Caco-2 (cell line): ENCODE results near the gene LDB2. TPM values are rescaled to one million over a fixed set of nuclear protein-coding genes. Genes with fewer than 3 reads are reported as not detected.

ENCODE experiments used
- BruUV-seq: library from RNA; stranded (reverse); fragments of 400-500 nt; replicated peaks from 2 replicates; lab custom pipeline; 2021; lab: Mats Ljungman, UMichigan
- CTCF ChIA-PET: fragments of 300-600 bp; sonication (Branson Sonifier 250); formaldehyde crosslinking; loops from one replicate; lab custom pipeline; 2022; ENCODE audit warnings: antibody characterized with exemption; lab: Charles Lee
- POLR2A ChIA-PET: fragments of 300-600 bp; sonication (Branson Sonifier 250); formaldehyde crosslinking; loops from one replicate; lab custom pipeline; 2022; ENCODE audit warnings: antibody characterized with exemption; lab: Charles Lee
- DNase-seq, 2 experiments: peaks; one replicate each; pipeline versions ENCODE4 v3.0.0 to v3.0.0-alpha.2; 2020 to 2022
- H3K27me3 ChIP-seq: replicated peaks from 2 replicates; pipeline ENCODE4 v1.6.0; 2011; ENCODE audit warnings: low read length; ENCODE audit not compliant: control insufficient read depth, insufficient read depth
- H3K36me3 ChIP-seq: 2 replicates; pipeline ENCODE4 v1.5.1; 2011; ENCODE audit warnings: low read length; ENCODE audit not compliant: control insufficient read depth, insufficient read depth
- H3K4me1 ChIP-seq: fragments of 250-450 bp; sonication (Bioruptor Pico); 2 replicates; pipeline ENCODE4 v1.5.1; 2020; ENCODE audit warnings: mild to moderate bottlenecking
- H3K4me3 ChIP-seq: 2 replicates; pipeline ENCODE4 v1.5.1; 2011; ENCODE audit warnings: low read depth, mild to moderate bottlenecking, control low read depth, low read length
- H3K9me3 ChIP-seq: fragments of 250-450 bp; sonication (Bioruptor Pico); 2 replicates; pipeline ENCODE4 v1.5.1; 2020; ENCODE audit warnings: mild to moderate bottlenecking, moderate library complexity
- H3K27ac Mint-ChIP-seq: one replicate; pipeline ENCODE4 v1.8.0; 2022; ENCODE audit warnings: mixed read lengths; ENCODE audit not compliant: unreplicated experiment
- H3K27me3 Mint-ChIP-seq: one replicate; pipeline ENCODE4 v1.8.0; 2022; ENCODE audit warnings: mixed read lengths; ENCODE audit not compliant: insufficient read depth, unreplicated experiment
- H3K36me3 Mint-ChIP-seq: one replicate; pipeline ENCODE4 v1.8.0; 2022; ENCODE audit warnings: mild to moderate bottlenecking, mixed read lengths; ENCODE audit not compliant: insufficient read depth, unreplicated experiment
- H3K4me1 Mint-ChIP-seq: one replicate; pipeline ENCODE4 v1.8.0; 2022; ENCODE audit warnings: low read depth, mixed read lengths; ENCODE audit not compliant: unreplicated experiment
- H3K4me3 Mint-ChIP-seq: one replicate; pipeline ENCODE4 v1.8.0; 2022; ENCODE audit warnings: mild to moderate bottlenecking, moderate library complexity, mixed read lengths; ENCODE audit not compliant: unreplicated experiment
- H3K9me3 Mint-ChIP-seq: one replicate; pipeline ENCODE4 v1.8.0; 2022; ENCODE audit warnings: mixed read lengths; ENCODE audit not compliant: unreplicated experiment
- intact Hi-C: fragments of 100-400 bp; cut with micrococcal nuclease; formaldehyde crosslinking; loops from one replicate; pipeline ENCODE4 v1.10.0; 2022; ENCODE audit not compliant: unreplicated experiment
- total RNA-seq: library from RNA; stranded (reverse); gene quantifications from 2 replicates; pipeline ENCODE4 v1.2.3, GENCODE V29; 2022
- TF ChIP-seq, protein P1 (sequence below), 2 experiments: fragments of 200-600 bp in 1 of 2; IDR thresholded peaks; 1 replicate in 1 of 2; 2 replicates in 1 of 2; pipeline versions ENCODE4 v1.5.1 to v1.8.0; 2011 to 2022; ENCODE audit warnings: antibody characterized with exemption in 1 of 2, control low read depth in 1 of 2, inconsistent platforms in 1 of 2, low read depth in 1 of 2, low read length in 1 of 2, mild to moderate bottlenecking in 1 of 2, moderate library complexity in 1 of 2; ENCODE audit not compliant: insufficient read depth in 1 of 2, severe bottlenecking in 1 of 2, unreplicated experiment in 1 of 2

Gene LDB2
- total RNA-seq, 1 experiment from 2014 or later, result not detected

DNA sequence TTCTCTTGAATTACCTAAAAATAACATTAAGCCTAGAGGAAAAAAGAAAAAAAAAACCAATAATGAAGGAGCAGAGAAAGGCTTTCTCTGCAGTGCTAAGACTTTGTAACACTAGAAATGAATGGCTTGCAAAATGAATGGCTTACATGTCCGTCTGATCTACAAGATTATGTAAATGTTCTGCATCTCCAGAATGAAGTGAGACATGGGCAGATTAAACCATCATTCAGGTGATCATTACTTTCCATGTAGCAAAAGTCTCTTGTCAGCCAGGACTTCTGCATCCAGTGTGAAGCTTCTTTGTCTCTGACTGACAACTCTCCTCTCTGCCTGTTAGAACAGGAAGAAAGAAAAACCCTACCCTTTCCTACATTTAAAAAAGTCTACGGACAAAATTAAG, 304.3 kb downstream of the LDB2 start:
- TF ChIP-seq, protein P1, sequence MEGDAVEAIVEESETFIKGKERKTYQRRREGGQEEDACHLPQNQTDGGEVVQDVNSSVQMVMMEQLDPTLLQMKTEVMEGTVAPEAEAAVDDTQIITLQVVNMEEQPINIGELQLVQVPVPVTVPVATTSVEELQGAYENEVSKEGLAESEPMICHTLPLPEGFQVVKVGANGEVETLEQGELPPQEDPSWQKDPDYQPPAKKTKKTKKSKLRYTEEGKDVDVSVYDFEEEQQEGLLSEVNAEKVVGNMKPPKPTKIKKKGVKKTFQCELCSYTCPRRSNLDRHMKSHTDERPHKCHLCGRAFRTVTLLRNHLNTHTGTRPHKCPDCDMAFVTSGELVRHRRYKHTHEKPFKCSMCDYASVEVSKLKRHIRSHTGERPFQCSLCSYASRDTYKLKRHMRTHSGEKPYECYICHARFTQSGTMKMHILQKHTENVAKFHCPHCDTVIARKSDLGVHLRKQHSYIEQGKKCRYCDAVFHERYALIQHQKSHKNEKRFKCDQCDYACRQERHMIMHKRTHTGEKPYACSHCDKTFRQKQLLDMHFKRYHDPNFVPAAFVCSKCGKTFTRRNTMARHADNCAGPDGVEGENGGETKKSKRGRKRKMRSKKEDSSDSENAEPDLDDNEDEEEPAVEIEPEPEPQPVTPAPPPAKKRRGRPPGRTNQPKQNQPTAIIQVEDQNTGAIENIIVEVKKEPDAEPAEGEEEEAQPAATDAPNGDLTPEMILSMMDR (IDR thresholded peaks at IDR 0.05; ENCODE audit: insufficient read depth in 1 of 2, low read depth in 1 of 2, low read length in 1 of 2, severe bottlenecking in 1 of 2, unreplicated experiment in 1 of 2), result no peak
- H3K4me3 ChIP-seq, result no peak overlapping the region
- Mint-ChIP-seq H3K4me3 (no peak overlapping the region), H3K27me3 (peaks cover 7% of the 10 kb centered on the region), H3K4me1 (no peaks in the 10 kb centered on the region), H3K9me3 (no peaks in the 10 kb centered on the region), H3K36me3 (no peaks in the 10 kb centered on the region), H3K27ac (no peak overlapping the region)
- ChIA-PET CTCF (no interaction called here), POLR2A (no interaction called here)
- no peaks in the 10 kb centered on the region for H3K9me3 ChIP-seq
- no peaks in the 10 kb centered on the region for H3K36me3 ChIP-seq
- no peaks in the 10 kb centered on the region for H3K27me3 ChIP-seq
- no TSS peak for BruUV-seq
- no peak for DNase-seq
- no peaks in the 10 kb centered on the region for H3K4me1 ChIP-seq
- intact Hi-C loops, result no loop called here

DNA sequence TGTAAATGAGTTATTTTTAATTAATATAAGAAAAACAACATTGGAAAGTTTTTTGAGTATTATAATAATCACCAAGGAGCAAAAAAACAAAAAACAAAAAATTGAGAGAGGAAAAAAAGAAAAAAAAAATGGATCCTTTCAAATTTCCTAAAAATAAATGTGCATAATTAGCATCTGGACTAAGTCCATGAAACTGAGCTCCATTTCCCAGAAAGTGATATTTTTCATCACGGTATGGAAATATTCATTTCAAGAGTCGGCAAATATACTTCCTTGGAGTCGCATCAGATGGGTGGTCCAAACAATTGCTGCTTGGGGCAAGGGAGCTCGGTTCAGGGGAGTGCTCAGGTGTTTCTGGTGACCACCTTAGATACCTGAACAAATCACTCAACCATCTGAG, 305.1 kb downstream of the LDB2 start:
- Histone ChIP-seq H3K4me1 (no peaks in the 10 kb centered on the region), H3K36me3 (no peaks in the 10 kb centered on the region), H3K4me3 (no peak overlapping the region), H3K27me3 (no peaks in the 10 kb centered on the region), H3K9me3 (no peaks in the 10 kb centered on the region)
- ChIA-PET CTCF (no interaction called here), POLR2A (no interaction called here)
- H3K27ac Mint-ChIP-seq, result no peak overlapping the region
- H3K4me1 Mint-ChIP-seq, result no peaks in the 10 kb centered on the region
- TF ChIP-seq, protein P1 (IDR thresholded peaks at IDR 0.05; ENCODE audit: insufficient read depth in 1 of 2, low read depth in 1 of 2, low read length in 1 of 2, severe bottlenecking in 1 of 2, unreplicated experiment in 1 of 2), result no peak
- no TSS peak for BruUV-seq
- DNase-seq, result no peak
- H3K9me3 Mint-ChIP-seq, result no peaks in the 10 kb centered on the region
- H3K4me3 Mint-ChIP-seq, result no peak overlapping the region
- intact Hi-C loops, result no loop called here
- no peaks in the 10 kb centered on the region for H3K36me3 Mint-ChIP-seq
- H3K27me3 Mint-ChIP-seq, result peaks cover 7% of the 10 kb centered on the region

DNA sequence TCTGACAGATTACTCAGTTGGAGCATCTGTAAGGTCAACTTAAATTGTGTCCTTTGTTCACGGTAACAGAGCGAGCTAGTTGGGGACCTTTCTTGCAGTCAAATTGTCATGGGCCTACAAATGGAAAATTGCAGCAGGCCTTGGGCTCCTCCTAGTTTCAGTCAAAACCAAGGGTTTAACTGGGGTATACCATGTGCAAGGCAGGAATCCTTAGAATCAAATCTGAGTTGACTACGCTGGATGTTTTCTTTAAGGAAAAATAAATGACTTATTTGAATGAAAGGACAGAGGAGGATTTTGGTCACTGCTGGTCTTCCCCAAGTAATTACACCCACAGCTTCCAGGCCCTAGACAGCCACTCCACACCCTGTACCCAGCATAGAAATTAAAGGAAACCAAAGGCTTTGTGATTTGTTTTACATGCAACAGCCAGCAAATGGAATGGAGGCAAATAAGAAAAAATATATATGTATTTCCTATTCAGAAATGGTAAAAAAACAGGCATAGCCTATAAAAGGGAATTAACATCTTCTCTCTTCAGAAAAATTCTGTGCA, 307.1 kb downstream of the LDB2 start:
- no peaks in the 10 kb centered on the region for H3K9me3 Mint-ChIP-seq
- ChIA-PET CTCF (no interaction called here), POLR2A (no interaction called here)
- H3K4me1 ChIP-seq, result no peaks in the 10 kb centered on the region
- H3K36me3 ChIP-seq, result no peaks in the 10 kb centered on the region
- H3K4me3 Mint-ChIP-seq, result no peak overlapping the region
- H3K4me1 Mint-ChIP-seq, result no peaks in the 10 kb centered on the region
- H3K27ac Mint-ChIP-seq, result no peak overlapping the region
- no peaks in the 10 kb centered on the region for H3K27me3 ChIP-seq
- TF ChIP-seq, protein P1 (IDR thresholded peaks at IDR 0.05; ENCODE audit: insufficient read depth in 1 of 2, low read depth in 1 of 2, low read length in 1 of 2, severe bottlenecking in 1 of 2, unreplicated experiment in 1 of 2), result no peak
- H3K36me3 Mint-ChIP-seq, result no peaks in the 10 kb centered on the region
- no peak overlapping the region for H3K4me3 ChIP-seq
- BruUV-seq, result no TSS peak
- intact Hi-C loops, result no loop called here
- no peaks in the 10 kb centered on the region for H3K9me3 ChIP-seq
- DNase-seq, result no peak
- peaks cover 7% of the 10 kb centered on the region for H3K27me3 Mint-ChIP-seq
